Keratinocyte (primary cell): Measurements from ENCODE around the gene GOT2. TPM values are rescaled to one million over a fixed set of nuclear protein-coding genes. Genes with fewer than 3 reads are reported as not detected.

ENCODE experiments used
- DNase-seq: peaks from one replicate; pipeline ENCODE4 v3.0.0-alpha.2; 2011; ENCODE audit warnings: low read depth, missing footprints, low spot score
- FAIRE-seq: peaks from 2 replicates; lab custom pipeline; 2011; peaks lifted over from hg19 to GRCh38; lab: Jason Lieb, UNC
- H2AFZ ChIP-seq: 2 replicates; pipeline ENCODE4 v1.6.0; 2012; ENCODE audit warnings: low read length, control low read depth, inconsistent platforms; ENCODE audit not compliant: control insufficient read depth
- H3K27ac ChIP-seq: 2 replicates; pipeline ENCODE4 v1.5.1; 2011; ENCODE audit warnings: low read length; ENCODE audit not compliant: control insufficient read depth, insufficient read depth
- H3K27me3 ChIP-seq: 3 replicates; pipeline ENCODE4 v1.6.0; 2011; ENCODE audit warnings: low read length; ENCODE audit not compliant: control insufficient read depth, insufficient read depth; ENCODE audit errors: extremely low read depth
- H3K36me3 ChIP-seq, 2 experiments: 2 replicates in 1 of 2; 3 replicates in 1 of 2; pipeline ENCODE4 v1.5.1; 2011; ENCODE audit warnings: low read length in 2 of 2, mild to moderate bottlenecking in 1 of 2; ENCODE audit not compliant: control insufficient read depth in 2 of 2, insufficient read depth in 2 of 2; ENCODE audit errors: extremely low read depth in 1 of 2
- H3K4me1 ChIP-seq: 3 replicates; pipeline ENCODE4 v1.5.1; 2011; ENCODE audit warnings: low read length; ENCODE audit not compliant: control insufficient read depth, insufficient read depth; ENCODE audit errors: extremely low read depth
- H3K4me2 ChIP-seq: 3 replicates; pipeline ENCODE4 v1.6.0; 2011; ENCODE audit warnings: low read depth, low read length; ENCODE audit not compliant: control insufficient read depth, insufficient read depth; ENCODE audit errors: extremely low read depth
- H3K4me3 ChIP-seq, 3 experiments: fragments of 200-600 bp in 1 of 3; sonication (generic) in 1 of 3; 2 replicates in 2 of 3; 3 replicates in 1 of 3; pipeline ENCODE4 v1.5.1; 2011 to 2016; ENCODE audit warnings: low read length in 3 of 3, mild to moderate bottlenecking in 3 of 3, control low read depth in 2 of 3, inconsistent platforms in 1 of 3, low read depth in 1 of 3, mixed read lengths in 1 of 3, mixed run types in 1 of 3, moderate library complexity in 1 of 3; ENCODE audit not compliant: control insufficient read depth in 2 of 3, insufficient read depth in 2 of 3; ENCODE audit errors: extremely low read depth in 1 of 3
- H3K79me2 ChIP-seq: 2 replicates; pipeline ENCODE4 v1.6.0; 2012; ENCODE audit warnings: low read length; ENCODE audit not compliant: control insufficient read depth, insufficient read depth
- H3K9ac ChIP-seq: 3 replicates; pipeline ENCODE4 v1.6.0; 2011; ENCODE audit warnings: low read length; ENCODE audit not compliant: control insufficient read depth, insufficient read depth; ENCODE audit errors: extremely low read depth
- H3K9me1 ChIP-seq: 3 replicates; pipeline ENCODE4 v1.6.0; 2011; ENCODE audit warnings: low read length; ENCODE audit not compliant: control insufficient read depth, insufficient read depth; ENCODE audit errors: extremely low read depth
- H3K9me3 ChIP-seq: 2 replicates; pipeline ENCODE4 v1.5.1; 2012; ENCODE audit warnings: low read depth, low read length; ENCODE audit not compliant: control insufficient read depth
- H4K20me1 ChIP-seq: 3 replicates; pipeline ENCODE4 v1.6.0; 2011; ENCODE audit warnings: low read length; ENCODE audit not compliant: control insufficient read depth, insufficient read depth; ENCODE audit errors: extremely low read depth
- EZH2 ChIP-seq: IDR thresholded peaks from one replicate; pipeline ENCODE4 v1.6.1; 2012; ENCODE audit warnings: inconsistent platforms, mild to moderate bottlenecking, low read length, moderate library complexity
- dilution Hi-C: fragments of 300-500 bp; cut with MboI; formaldehyde crosslinking; loops from one replicate; pipeline ENCODE4 v1.7.0; 2020; ENCODE audit warnings: low sequenced_read_pairs; ENCODE audit not compliant: extremely low pct_ligation_motif_present
- polyA plus RNA-seq, 5 experiments: library from polyadenylated mRNA; depleted of rRNA in 3 of 5; stranded (reverse) in 3 of 5; stranded (forward) in 1 of 5; unstranded in 1 of 5; fragments of >200 nt; gene quantifications; 1 replicate in 1 of 5; 2 replicates in 3 of 5; 3 replicates in 1 of 5; pipeline versions ENCODE4 v1.2.1 to v1.2.3, GENCODE V29; 2011 to 2012; ENCODE audit warnings: missing spikeins in 2 of 5, low read depth in 1 of 5, low replicate concordance in 1 of 5
- TF ChIP-seq, protein P1 (sequence below), 3 experiments: IDR thresholded peaks in 1 of 3; conservative IDR thresholded peaks in 1 of 3; optimal IDR thresholded peaks in 1 of 3; 2 replicates in 2 of 3; 3 replicates in 1 of 3; pipeline versions ENCODE3 to v1.5.1; 2011; ENCODE audit warnings: low read length in 3 of 3, mild to moderate bottlenecking in 3 of 3, moderate library complexity in 2 of 3, control low read depth in 1 of 3, inconsistent platforms in 1 of 3; ENCODE audit not compliant: insufficient read depth in 2 of 3; ENCODE audit errors: extremely low read depth in 1 of 3

GOT2 gene
- polyA plus RNA-seq, 1 donor (not counting 4 experiments of a cell fraction or from before 2014, with no cell fraction given) = 99.2 TPM

DNA sequence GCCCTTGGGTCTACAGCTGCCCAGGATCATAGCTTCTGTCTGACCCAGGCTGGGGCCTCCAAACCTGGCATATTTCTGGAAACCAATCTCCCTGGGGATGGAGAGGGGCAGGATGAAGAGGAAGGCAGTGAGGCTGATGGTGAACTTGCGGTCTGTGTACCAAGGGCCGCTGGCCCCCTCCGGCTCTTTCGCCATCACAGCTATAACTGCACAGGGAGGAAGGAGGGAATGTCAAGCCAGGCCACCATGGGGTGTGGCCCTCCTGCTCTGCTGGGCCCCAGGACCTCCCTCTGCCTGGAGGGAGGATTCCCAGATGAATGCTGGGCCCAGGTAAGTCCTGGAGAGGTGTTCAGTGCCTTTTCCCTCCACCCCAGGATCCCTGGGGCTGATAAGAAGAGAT, 55.8 kb downstream of the GOT2 start:
- Histone ChIP-seq H3K4me3 (no peak overlapping the region), H3K79me2 (peaks cover under 1% of the 10 kb centered on the region), H3K9me3 (no peaks in the 10 kb centered on the region), H4K20me1 (no peaks in the 10 kb centered on the region), H2AFZ (no peak overlapping the region), H3K4me1 (no peaks in the 10 kb centered on the region), H3K9me1 (no peaks in the 10 kb centered on the region), H3K4me2 (no peak overlapping the region), H3K36me3 (peaks cover 10 to 38% of the 10 kb centered on the region in 2 experiments), H3K27ac (no peak overlapping the region), H3K9ac (no peak overlapping the region), H3K27me3 (no peaks in the 10 kb centered on the region)
- dilution Hi-C loops = no loop called here
- TF ChIP-seq EZH2 = no peak
- TF ChIP-seq, protein P1, sequence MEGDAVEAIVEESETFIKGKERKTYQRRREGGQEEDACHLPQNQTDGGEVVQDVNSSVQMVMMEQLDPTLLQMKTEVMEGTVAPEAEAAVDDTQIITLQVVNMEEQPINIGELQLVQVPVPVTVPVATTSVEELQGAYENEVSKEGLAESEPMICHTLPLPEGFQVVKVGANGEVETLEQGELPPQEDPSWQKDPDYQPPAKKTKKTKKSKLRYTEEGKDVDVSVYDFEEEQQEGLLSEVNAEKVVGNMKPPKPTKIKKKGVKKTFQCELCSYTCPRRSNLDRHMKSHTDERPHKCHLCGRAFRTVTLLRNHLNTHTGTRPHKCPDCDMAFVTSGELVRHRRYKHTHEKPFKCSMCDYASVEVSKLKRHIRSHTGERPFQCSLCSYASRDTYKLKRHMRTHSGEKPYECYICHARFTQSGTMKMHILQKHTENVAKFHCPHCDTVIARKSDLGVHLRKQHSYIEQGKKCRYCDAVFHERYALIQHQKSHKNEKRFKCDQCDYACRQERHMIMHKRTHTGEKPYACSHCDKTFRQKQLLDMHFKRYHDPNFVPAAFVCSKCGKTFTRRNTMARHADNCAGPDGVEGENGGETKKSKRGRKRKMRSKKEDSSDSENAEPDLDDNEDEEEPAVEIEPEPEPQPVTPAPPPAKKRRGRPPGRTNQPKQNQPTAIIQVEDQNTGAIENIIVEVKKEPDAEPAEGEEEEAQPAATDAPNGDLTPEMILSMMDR (optimal IDR thresholded peaks at IDR 0.05 in 1 of 3, IDR thresholded peaks at IDR 0.05 in 1 of 3, conservative IDR thresholded peaks at IDR 0.05 in 1 of 3; ENCODE audit: extremely low read depth in 1 of 3, insufficient read depth in 2 of 3, low read length in 3 of 3) = no peak
- FAIRE-seq (no peak), DNase-seq (no peak)

- no peaks in the 10 kb centered on the region for H3K9me1 ChIP-seq
- FAIRE-seq = no peak
- H2AFZ ChIP-seq = no peak overlapping the region
- H3K4me1 ChIP-seq = no peaks in the 10 kb centered on the region
- H3K9me3 ChIP-seq = no peaks in the 10 kb centered on the region
- TF ChIP-seq, protein P1 (optimal IDR thresholded peaks at IDR 0.05 in 1 of 3, IDR thresholded peaks at IDR 0.05 in 1 of 3, conservative IDR thresholded peaks at IDR 0.05 in 1 of 3; ENCODE audit: extremely low read depth in 1 of 3, insufficient read depth in 2 of 3, low read length in 3 of 3) = no peak
- no peak for TF ChIP-seq EZH2
- H4K20me1 ChIP-seq = no peaks in the 10 kb centered on the region
- dilution Hi-C loops = no loop called here
- no peak overlapping the region for H3K4me3 ChIP-seq
- peaks cover 3 to 35% of the 10 kb centered on the region in 2 experiments for H3K36me3 ChIP-seq
- H3K79me2 ChIP-seq = no peaks in the 10 kb centered on the region
- H3K27me3 ChIP-seq = no peaks in the 10 kb centered on the region
- H3K27ac ChIP-seq = no peak overlapping the region
- no peak overlapping the region for H3K9ac ChIP-seq
- DNase-seq = no peak
- H3K4me2 ChIP-seq = no peak overlapping the region
These were observed 63.1 kb downstream of the GOT2 start for GRCh38 chr16:58670946-58671583.
